Brain microvascular endothelial cell (primary cell): ENCODE results near the gene GRID1.

Experiments
- DNase-seq: peaks from one replicate; pipeline ENCODE4 v3.0.0-alpha.2; 2020
- H3K27ac ChIP-seq: fragments of 250-450 bp; sonication (Bioruptor Pico); 2 replicates; pipeline ENCODE4 v1.5.1; 2020; ENCODE audit warnings: mild to moderate bottlenecking, moderate library complexity
- H3K27me3 ChIP-seq: fragments of 250-450 bp; sonication (Bioruptor Pico); replicated peaks from 2 replicates; pipeline ENCODE4 v1.5.1; 2020; ENCODE audit warnings: mild to moderate bottlenecking
- H3K36me3 ChIP-seq: fragments of 250-450 bp; sonication (Bioruptor Pico); replicated peaks from 2 replicates; pipeline ENCODE4 v1.5.1; 2020; ENCODE audit warnings: mild to moderate bottlenecking
- H3K4me3 ChIP-seq: 2 replicates; pipeline ENCODE4 v1.5.1; 2011; ENCODE audit warnings: low read depth, mild to moderate bottlenecking, control low read depth, low read length, moderate library complexity
- CTCF ChIP-seq: IDR thresholded peaks from 2 replicates; pipeline ENCODE4 v1.5.1; 2011; ENCODE audit warnings: low read depth, mild to moderate bottlenecking, moderate library complexity, low read length, control low read depth, inconsistent platforms; ENCODE audit errors: missing control alignments
- in situ Hi-C: cut with HindIII; loops from 2 replicates; pipeline ENCODE4 v1.10.0; 2017; ENCODE audit warnings: low sequenced_read_pairs, low pct_ligation_motif_present

The GRID1 gene

GRCh38 chr10:85671530-85671929, 695.1 kb downstream of the GRID1 start:
- Histone ChIP-seq H3K4me3 (no peak overlapping the region), H3K27ac (no peak overlapping the region), H3K36me3 (no peaks in the 10 kb centered on the region), H3K27me3 (no peaks in the 10 kb centered on the region)
- in situ Hi-C loops = no loop called here
- TF ChIP-seq CTCF = no peak
- no peak for DNase-seq

- Histone ChIP-seq H3K27ac (no peak overlapping the region), H3K4me3 (no peak overlapping the region), H3K27me3 (no peaks in the 10 kb centered on the region), H3K36me3 (no peaks in the 10 kb centered on the region)
- in situ Hi-C loops = no loop called here
- TF ChIP-seq CTCF = no peak
- DNase-seq = no peak
Observed at GRCh38 chr10:85668522-85668921, 698.1 kb downstream of the GRID1 start.

GRCh38 chr10:85667638-85668233, 698.9 kb downstream of the GRID1 start:
- Histone ChIP-seq H3K4me3 (no peak overlapping the region), H3K27ac (no peak overlapping the region), H3K36me3 (no peaks in the 10 kb centered on the region), H3K27me3 (no peaks in the 10 kb centered on the region)
- in situ Hi-C loops = no loop called here
- DNase-seq = no peak
- TF ChIP-seq CTCF = no peak

GRCh38 chr10:85666987-85667386, 699.6 kb downstream of the GRID1 start:
- no peak overlapping the region for H3K4me3 ChIP-seq
- TF ChIP-seq CTCF = no peak
- H3K36me3 ChIP-seq = no peaks in the 10 kb centered on the region
- no peak overlapping the region for H3K27ac ChIP-seq
- no peak for DNase-seq
- no peaks in the 10 kb centered on the region for H3K27me3 ChIP-seq
- in situ Hi-C loops = no loop called here

- DNase-seq = no peak
- TF ChIP-seq CTCF = no peak
- Histone ChIP-seq H3K27me3 (no peaks in the 10 kb centered on the region), H3K36me3 (no peaks in the 10 kb centered on the region), H3K27ac (no peak overlapping the region), H3K4me3 (no peak overlapping the region)
- in situ Hi-C loops = no loop called here
Observed at GRCh38 chr10:85666102-85666501, 700.5 kb downstream of the GRID1 start.

- H3K27ac ChIP-seq = no peak overlapping the region
- no peaks in the 10 kb centered on the region for H3K27me3 ChIP-seq
- no peak for TF ChIP-seq CTCF
- H3K36me3 ChIP-seq = no peaks in the 10 kb centered on the region
- H3K4me3 ChIP-seq = no peak overlapping the region
- in situ Hi-C loops = no loop called here
- no peak for DNase-seq
Observed at GRCh38 chr10:85665681-85666080, 700.9 kb downstream of the GRID1 start.
